Neural cell (in vitro differentiated cells): ENCODE results near the gene HDAC5. TPM values are rescaled to one million over a fixed set of nuclear protein-coding genes. Genes with fewer than 3 reads are reported as not detected.
"Not testable (repeated sequence)": the region's sequence is repeated elsewhere in the genome, so short reads cannot be mapped to it uniquely, and the experiment has no call there.

Experiments used
- H2AFZ ChIP-seq: fragments of 200-600, 300-800 bp; sonication (generic), shearing (Covaris generic); 2 replicates; pipeline ENCODE4 v1.6.0; 2014; ENCODE audit warnings: low read depth, mild to moderate bottlenecking, antibody characterized with exemption, low read length, moderate library complexity
- H3F3A ChIP-seq: fragments of 200-600 bp; shearing (Covaris generic); 2 replicates; pipeline ENCODE4 v1.6.1; 2016; ENCODE audit warnings: mild to moderate bottlenecking, moderate library complexity, mixed read lengths, antibody characterized with exemption, low read length; ENCODE audit not compliant: insufficient read depth, poor library complexity, severe bottlenecking
- H3K27ac ChIP-seq: fragments of 200-600, 300-800 bp; sonication (generic), shearing (Covaris generic); 2 replicates; pipeline ENCODE4 v1.5.1; 2014; ENCODE audit warnings: mild to moderate bottlenecking, low read length, moderate library complexity
- H3K27me3 ChIP-seq: fragments of 300-800, 200-600 bp; sonication (generic), shearing (Covaris generic); 2 replicates; pipeline ENCODE4 v1.6.0; 2014; ENCODE audit warnings: mild to moderate bottlenecking, low read depth, low read length, moderate library complexity; ENCODE audit not compliant: insufficient read depth
- H3K36me3 ChIP-seq: fragments of 300-800, 200-600 bp; sonication (generic), shearing (Covaris generic); 2 replicates; pipeline ENCODE4 v1.5.1; 2014; ENCODE audit warnings: mild to moderate bottlenecking, antibody characterized with exemption, low read length, moderate library complexity; ENCODE audit not compliant: insufficient read depth
- H3K4me2 ChIP-seq: fragments of 300-800, 200-600 bp; sonication (generic), shearing (Covaris generic); 2 replicates; pipeline ENCODE4 v1.6.0; 2014; ENCODE audit warnings: mild to moderate bottlenecking, low read length
- H3K4me3 ChIP-seq: fragments of 300-800, 200-600 bp; sonication (generic), shearing (Covaris generic); 2 replicates; pipeline ENCODE4 v1.5.1; 2014; ENCODE audit warnings: mild to moderate bottlenecking, low read length, moderate library complexity
- H3K79me2 ChIP-seq: fragments of 200-600 bp; shearing (Covaris generic); replicated peaks from 2 replicates; pipeline ENCODE4 v1.6.0; 2014; ENCODE audit warnings: mild to moderate bottlenecking, low read length, moderate library complexity; ENCODE audit not compliant: insufficient read depth
- H3K9ac ChIP-seq: fragments of 300-800, 200-600 bp; sonication (generic), shearing (Covaris generic); 2 replicates; pipeline ENCODE4 v1.6.1; 2016; ENCODE audit warnings: mild to moderate bottlenecking, low read length, mixed read lengths
- H3K9me2 ChIP-seq: fragments of 200-600 bp; shearing (Covaris generic); 2 replicates; pipeline ENCODE4 v1.6.1; 2016; ENCODE audit warnings: mild to moderate bottlenecking, low read length, mixed read lengths; ENCODE audit not compliant: insufficient read depth
- H3K9me3 ChIP-seq: fragments of 200-600, 300-800 bp; sonication (generic), shearing (Covaris generic); 2 replicates; pipeline ENCODE4 v1.6.1; 2016; ENCODE audit warnings: mild to moderate bottlenecking, mixed run types, low read length, moderate library complexity, mixed read lengths
- H4K20me1 ChIP-seq: fragments of 200-600 bp; shearing (Covaris generic); 2 replicates; pipeline ENCODE4 v1.6.1; 2016; ENCODE audit warnings: mild to moderate bottlenecking, mixed run types; ENCODE audit not compliant: insufficient read depth
- EP300 ChIP-seq: fragments of 450-650 bp; conservative IDR thresholded peaks from 2 replicates; pipeline ENCODE4 v1.6.1; 2014; ENCODE audit warnings: antibody characterized with exemption, mild to moderate bottlenecking, moderate library complexity; ENCODE audit not compliant: poor library complexity, severe bottlenecking
- EZH2 ChIP-seq: fragments of 200-600, 300-800 bp; shearing (Covaris generic), sonication (generic); IDR thresholded peaks from 2 replicates; pipeline ENCODE4 v1.6.1; 2014; ENCODE audit warnings: antibody characterized with exemption, low read length, borderline replicate concordance, mild to moderate bottlenecking; ENCODE audit not compliant: insufficient read depth, poor library complexity, severe bottlenecking
- MXI1 ChIP-seq: fragments of 450-650 bp; conservative IDR thresholded peaks from 2 replicates; pipeline ENCODE4 v1.6.1; 2014; ENCODE audit warnings: antibody characterized with exemption, mild to moderate bottlenecking; ENCODE audit not compliant: poor library complexity, severe bottlenecking
- POLR2AphosphoS5 ChIP-seq: IDR thresholded peaks from 2 replicates; pipeline ENCODE4 v1.6.1; 2012
- RAD21 ChIP-seq: fragments of 450-650 bp; conservative IDR thresholded peaks from 2 replicates; pipeline ENCODE4 v1.6.1; 2014; ENCODE audit warnings: antibody characterized with exemption, mild to moderate bottlenecking, moderate library complexity
- SMC3 ChIP-seq: fragments of 450-650 bp; conservative IDR thresholded peaks from 2 replicates; pipeline ENCODE4 v1.6.1; 2014; ENCODE audit warnings: antibody characterized with exemption, mild to moderate bottlenecking, moderate library complexity; ENCODE audit not compliant: poor library complexity
- TAF1 ChIP-seq: IDR thresholded peaks from 2 replicates; pipeline ENCODE4 v1.6.1; 2012; ENCODE audit warnings: low read depth
- polyA plus RNA-seq: library from polyadenylated mRNA; depleted of rRNA; stranded (reverse); fragments of >200 nt; gene quantifications from 2 replicates; pipeline ENCODE4 v1.2.3, GENCODE V29; 2014
- TF ChIP-seq, protein P1 (sequence below): fragments of 450-650 bp; IDR thresholded peaks from 2 replicates; pipeline ENCODE4 v1.5.1; 2014; ENCODE audit warnings: antibody characterized with exemption, mild to moderate bottlenecking, moderate library complexity; ENCODE audit not compliant: poor library complexity, severe bottlenecking
- TF ChIP-seq, protein P2 (sequence below): IDR thresholded peaks from 2 replicates; pipeline ENCODE4 v1.6.1; 2012; ENCODE audit warnings: borderline replicate concordance

HDAC5 gene
- polyA plus RNA-seq, 1 donor from 2014 or later, result 97.8 TPM

DNA sequence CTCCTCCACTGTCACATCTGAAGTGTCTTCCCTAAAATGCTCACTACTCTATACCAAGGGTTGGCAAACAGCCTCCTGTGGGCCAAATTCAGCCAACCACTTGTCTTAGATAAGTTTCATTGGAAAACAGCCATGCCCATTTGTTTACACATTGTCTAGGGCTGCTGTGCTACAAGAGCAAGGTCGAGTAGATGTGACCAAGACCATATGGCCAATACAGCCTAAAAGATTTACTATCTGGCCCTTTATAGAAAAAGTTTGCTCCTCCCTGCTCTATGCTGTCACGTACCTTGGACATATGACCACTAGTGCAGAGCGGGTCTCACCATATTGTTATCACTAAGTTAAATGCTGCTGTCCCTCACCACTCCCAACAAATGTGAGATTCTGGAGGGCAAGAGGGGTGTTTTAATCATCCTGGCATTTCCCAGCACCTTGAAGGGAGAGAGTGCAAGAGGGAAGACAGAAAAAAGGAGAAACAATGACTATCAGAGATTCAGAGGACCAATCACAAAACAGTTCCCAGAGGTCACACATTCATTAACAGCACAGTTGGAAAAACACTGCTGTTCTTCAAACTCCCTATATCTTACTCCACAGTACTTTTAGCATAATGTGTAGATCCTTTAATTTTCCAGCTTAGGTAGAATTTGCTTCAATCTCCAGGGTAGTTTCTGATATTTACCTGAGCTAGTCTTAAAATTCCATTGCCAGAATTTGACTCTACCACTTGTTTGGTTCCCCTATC, 70.1 kb downstream of the HDAC5 start:
- H3K4me3 ChIP-seq, result no peak overlapping the region
- H3K4me2 ChIP-seq, result no peak overlapping the region
- no peaks in the 10 kb centered on the region for H4K20me1 ChIP-seq
- no peaks in the 10 kb centered on the region for H3K36me3 ChIP-seq
- H3K27me3 ChIP-seq, result no peaks in the 10 kb centered on the region
- H3K9ac ChIP-seq, result no peak overlapping the region
- no peak overlapping the region for H2AFZ ChIP-seq
- H3K79me2 ChIP-seq, result no peaks in the 10 kb centered on the region
- no peaks in the 10 kb centered on the region for H3K9me3 ChIP-seq
- H3K9me2 ChIP-seq, result no peaks in the 10 kb centered on the region
- H3F3A ChIP-seq, result no peaks in the 10 kb centered on the region
- TF ChIP-seq, protein P1, sequence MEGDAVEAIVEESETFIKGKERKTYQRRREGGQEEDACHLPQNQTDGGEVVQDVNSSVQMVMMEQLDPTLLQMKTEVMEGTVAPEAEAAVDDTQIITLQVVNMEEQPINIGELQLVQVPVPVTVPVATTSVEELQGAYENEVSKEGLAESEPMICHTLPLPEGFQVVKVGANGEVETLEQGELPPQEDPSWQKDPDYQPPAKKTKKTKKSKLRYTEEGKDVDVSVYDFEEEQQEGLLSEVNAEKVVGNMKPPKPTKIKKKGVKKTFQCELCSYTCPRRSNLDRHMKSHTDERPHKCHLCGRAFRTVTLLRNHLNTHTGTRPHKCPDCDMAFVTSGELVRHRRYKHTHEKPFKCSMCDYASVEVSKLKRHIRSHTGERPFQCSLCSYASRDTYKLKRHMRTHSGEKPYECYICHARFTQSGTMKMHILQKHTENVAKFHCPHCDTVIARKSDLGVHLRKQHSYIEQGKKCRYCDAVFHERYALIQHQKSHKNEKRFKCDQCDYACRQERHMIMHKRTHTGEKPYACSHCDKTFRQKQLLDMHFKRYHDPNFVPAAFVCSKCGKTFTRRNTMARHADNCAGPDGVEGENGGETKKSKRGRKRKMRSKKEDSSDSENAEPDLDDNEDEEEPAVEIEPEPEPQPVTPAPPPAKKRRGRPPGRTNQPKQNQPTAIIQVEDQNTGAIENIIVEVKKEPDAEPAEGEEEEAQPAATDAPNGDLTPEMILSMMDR, result no peak
- TF ChIP-seq RAD21 (no peak), POLR2AphosphoS5 (no peak), EZH2 (no peak), EP300 (no peak), MXI1 (no peak), TAF1 (no peak), SMC3 (no peak)
- TF ChIP-seq, protein P2, sequence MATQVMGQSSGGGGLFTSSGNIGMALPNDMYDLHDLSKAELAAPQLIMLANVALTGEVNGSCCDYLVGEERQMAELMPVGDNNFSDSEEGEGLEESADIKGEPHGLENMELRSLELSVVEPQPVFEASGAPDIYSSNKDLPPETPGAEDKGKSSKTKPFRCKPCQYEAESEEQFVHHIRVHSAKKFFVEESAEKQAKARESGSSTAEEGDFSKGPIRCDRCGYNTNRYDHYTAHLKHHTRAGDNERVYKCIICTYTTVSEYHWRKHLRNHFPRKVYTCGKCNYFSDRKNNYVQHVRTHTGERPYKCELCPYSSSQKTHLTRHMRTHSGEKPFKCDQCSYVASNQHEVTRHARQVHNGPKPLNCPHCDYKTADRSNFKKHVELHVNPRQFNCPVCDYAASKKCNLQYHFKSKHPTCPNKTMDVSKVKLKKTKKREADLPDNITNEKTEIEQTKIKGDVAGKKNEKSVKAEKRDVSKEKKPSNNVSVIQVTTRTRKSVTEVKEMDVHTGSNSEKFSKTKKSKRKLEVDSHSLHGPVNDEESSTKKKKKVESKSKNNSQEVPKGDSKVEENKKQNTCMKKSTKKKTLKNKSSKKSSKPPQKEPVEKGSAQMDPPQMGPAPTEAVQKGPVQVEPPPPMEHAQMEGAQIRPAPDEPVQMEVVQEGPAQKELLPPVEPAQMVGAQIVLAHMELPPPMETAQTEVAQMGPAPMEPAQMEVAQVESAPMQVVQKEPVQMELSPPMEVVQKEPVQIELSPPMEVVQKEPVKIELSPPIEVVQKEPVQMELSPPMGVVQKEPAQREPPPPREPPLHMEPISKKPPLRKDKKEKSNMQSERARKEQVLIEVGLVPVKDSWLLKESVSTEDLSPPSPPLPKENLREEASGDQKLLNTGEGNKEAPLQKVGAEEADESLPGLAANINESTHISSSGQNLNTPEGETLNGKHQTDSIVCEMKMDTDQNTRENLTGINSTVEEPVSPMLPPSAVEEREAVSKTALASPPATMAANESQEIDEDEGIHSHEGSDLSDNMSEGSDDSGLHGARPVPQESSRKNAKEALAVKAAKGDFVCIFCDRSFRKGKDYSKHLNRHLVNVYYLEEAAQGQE, result no peak
- H3K27ac ChIP-seq, result no peak overlapping the region

DNA sequence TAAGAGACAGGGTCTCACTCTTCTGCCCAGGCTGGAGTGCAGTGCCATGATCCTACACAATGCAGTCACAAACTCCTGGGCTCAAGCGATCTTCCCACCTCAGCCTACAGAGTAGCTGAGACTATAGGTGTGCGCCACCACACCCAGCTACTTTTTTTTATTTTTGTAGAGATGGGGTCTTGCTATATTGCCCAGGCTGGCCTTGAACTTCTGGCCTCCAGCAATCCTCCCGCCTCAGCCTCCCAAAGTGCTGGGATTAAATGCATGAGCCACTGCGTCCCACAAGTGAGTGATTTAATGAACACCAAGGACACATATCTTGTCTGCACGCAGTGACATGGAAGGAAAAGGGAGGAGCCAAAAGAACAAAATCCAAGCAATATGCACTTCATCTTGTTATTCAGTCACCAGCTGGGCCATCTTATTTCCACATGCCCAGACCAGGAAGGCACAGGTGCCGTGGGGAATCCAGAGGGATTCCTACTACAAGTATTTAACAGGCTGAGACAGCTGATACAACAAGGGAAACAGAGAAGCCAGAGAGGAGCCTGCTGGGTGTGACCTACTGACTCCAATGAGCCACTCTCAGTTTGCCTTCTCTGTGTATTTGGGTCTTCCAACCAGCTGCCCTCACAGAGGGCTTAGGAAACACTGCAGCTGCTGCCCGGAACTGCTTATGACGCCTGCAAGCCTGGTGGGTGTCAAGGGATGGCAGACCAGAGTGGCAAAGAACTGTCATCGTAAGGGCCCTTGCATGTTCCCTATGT, 74.0 kb downstream of the HDAC5 start:
- no peaks in the 10 kb centered on the region for H3K79me2 ChIP-seq
- H3K27ac ChIP-seq, result no peak overlapping the region
- H3K27me3 ChIP-seq, result no peaks in the 10 kb centered on the region
- TF ChIP-seq, protein P2, result no peak
- TF ChIP-seq RAD21 (no peak), MXI1 (no peak), SMC3 (no peak), POLR2AphosphoS5 (no peak), EP300 (no peak), TAF1 (no peak), EZH2 (no peak)
- TF ChIP-seq, protein P1, result no peak
- no peaks in the 10 kb centered on the region for H3K9me3 ChIP-seq
- H3F3A ChIP-seq, result no peaks in the 10 kb centered on the region
- H2AFZ ChIP-seq, result no peak overlapping the region
- no peaks in the 10 kb centered on the region for H3K9me2 ChIP-seq
- H3K4me2 ChIP-seq, result no peak overlapping the region
- H4K20me1 ChIP-seq, result no peaks in the 10 kb centered on the region
- H3K9ac ChIP-seq, result no peak overlapping the region
- H3K4me3 ChIP-seq, result no peak overlapping the region
- no peaks in the 10 kb centered on the region for H3K36me3 ChIP-seq

DNA sequence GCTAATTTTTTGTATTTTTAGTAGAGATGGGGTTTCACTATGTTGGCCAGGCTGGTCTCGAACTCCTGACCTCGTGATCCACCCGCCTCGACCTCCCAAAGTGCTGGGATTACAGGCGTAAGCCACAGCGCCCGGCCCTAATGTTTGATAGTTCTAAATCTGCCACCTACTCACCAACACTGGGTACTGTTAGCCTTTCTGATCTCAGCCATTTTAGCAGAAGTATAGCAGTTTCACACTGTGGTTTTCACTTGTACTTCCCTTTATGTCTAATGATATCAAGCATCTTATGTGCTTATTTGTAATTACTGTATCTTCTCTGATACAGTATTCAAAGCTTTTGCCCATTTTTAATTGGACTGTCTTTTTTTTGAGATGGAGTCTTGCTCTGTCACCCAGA, 76.5 kb downstream of the HDAC5 start:
- H3F3A ChIP-seq, H3K36me3 ChIP-seq, H2AFZ ChIP-seq, H3K4me3 ChIP-seq, H3K9ac ChIP-seq, H3K4me2 ChIP-seq, H3K27me3 ChIP-seq, H3K9me3 ChIP-seq, H3K79me2 ChIP-seq, H3K9me2 ChIP-seq, H3K27ac ChIP-seq, H4K20me1 ChIP-seq: not testable (repeated sequence)
